ENCODE data around the gene HSBP1. TPM values are rescaled to one million over a fixed set of nuclear protein-coding genes. Genes with fewer than 3 reads are reported as not detected.

Gene HSBP1
- total and polyA plus RNA-seq, 9 of the 15 experiments (the other 6 are each of a cell fraction or from before 2014, with no cell fraction given) = 84.9 to 677 (median 204) TPM

- peaks cover 56 to 60% of the 10 kb centered on the region in 2 experiments for H3K27me3 ChIP-seq (ENCODE audit: control insufficient read depth in 2 of 2, insufficient read depth in 2 of 2, low read length in 2 of 2)
- WGBS (ENCODE audit: insufficient coverage, low coverage, missing lambda C conversion rate) = 3% methylated on average over 4 of the region's 4 CpGs
- no peaks in the 10 kb centered on the region for H3K9me1 ChIP-seq (ENCODE audit: control insufficient read depth, insufficient read depth, low read length)
- in situ Hi-C loops (cut with MboI) = no loop called here
- no TSS peak for BruUV-seq (replicated peaks)
- no peaks in the 10 kb centered on the region; a peak in 1 of 5 replicates for H3K4me1 ChIP-seq (replicated peaks in 1 of 2; ENCODE audit: control insufficient read depth in 2 of 2, insufficient read depth in 2 of 2, low read length in 2 of 2)
- H2AFZ ChIP-seq (ENCODE audit: low read depth, low read length) = peak overlapping the region; percentile 19; the same call in 1 of the 2 replicates
- no peak overlapping the region for H3K9ac ChIP-seq (ENCODE audit: insufficient read depth in 1 of 2, low read depth in 2 of 2, low read length in 2 of 2)
- ChIA-PET CTCF (ENCODE audit: low intra/inter-chr PET ratio) (no interaction called here), POLR2A (interaction anchor here (0.6 to 1.2 kb wide), 3 partner anchors 15 to 75 kb away, joined by 3 to 4 read pairs (median 3); no protein-coding TSS in a partner anchor)
- no peak for TF ChIP-seq RUNX1 (IDR thresholded peaks at IDR 0.05; ENCODE audit: low read depth)
- ATAC-seq (no peak), DNase-seq (ENCODE audit: extremely low read depth in 1 of 4, low spot score in 3 of 4) (no peak), FAIRE-seq (no peak)
- intact Hi-C loops (cut with micrococcal nuclease) = no loop called here
- H4K20me1 ChIP-seq (replicated peaks; ENCODE audit: control insufficient read depth, insufficient read depth, low read length) = no peaks in the 10 kb centered on the region; the same call in 1 of the 2 replicates
- H3K4me3 ChIP-seq = no peak overlapping the region
- no peaks in the 10 kb centered on the region for H3K9me3 ChIP-seq (replicated peaks; ENCODE audit: control insufficient read depth, insufficient read depth, low read depth, low read length)
- no peak overlapping the region for H3K27ac ChIP-seq (ENCODE audit: extremely low read depth, low read depth, low read length)
- H3K4me2 ChIP-seq (ENCODE audit: insufficient read depth, low read length) = no peak overlapping the region
- no peaks in the 10 kb centered on the region for H3K36me3 ChIP-seq (ENCODE audit: control insufficient read depth, insufficient read depth, low read length)
- H3K79me2 ChIP-seq (ENCODE audit: control insufficient read depth, insufficient read depth, low read length) = no peaks in the 10 kb centered on the region
Measured at GRCh38 chr16:83851473-83851872, 43.7 kb downstream of the HSBP1 start.

- no peaks in the 10 kb centered on the region for H3K36me3 ChIP-seq (ENCODE audit: control insufficient read depth, insufficient read depth, low read length)
- WGBS (ENCODE audit: insufficient coverage, low coverage, missing lambda C conversion rate) = 13% methylated on average over 11 of the region's 11 CpGs
- H3K4me2 ChIP-seq (ENCODE audit: insufficient read depth, low read length) = no peak overlapping the region
- no peak overlapping the region for H3K9ac ChIP-seq (ENCODE audit: insufficient read depth in 1 of 2, low read depth in 2 of 2, low read length in 2 of 2)
- H2AFZ ChIP-seq (ENCODE audit: low read depth, low read length) = no peak overlapping the region
- intact Hi-C loops (cut with micrococcal nuclease) (no loop called here), in situ Hi-C loops (cut with MboI) (no loop called here)
- no peaks in the 10 kb centered on the region; the same call in 1 of the 2 replicates for H4K20me1 ChIP-seq (replicated peaks; ENCODE audit: control insufficient read depth, insufficient read depth, low read length)
- CTCF ChIA-PET (ENCODE audit: low intra/inter-chr PET ratio) = no interaction called here
- DNase-seq (ENCODE audit: extremely low read depth in 1 of 4, low spot score in 3 of 4) (peak in 1 of 4 experiments; percentile 6), FAIRE-seq (no peak), ATAC-seq (no peak)
- BruUV-seq (replicated peaks) = no TSS peak
- TF ChIP-seq ZNF77 (CRISPR knock-in tag; IDR thresholded peaks at IDR 0.05) (no peak), MTA1 (IDR thresholded peaks at IDR 0.05; ENCODE audit: borderline replicate concordance) (no peak), POLR2A (conservative IDR thresholded peaks at IDR 0.05) (no peak), CREBBP (IDR thresholded peaks at IDR 0.05; ENCODE audit: low read depth, low read length) (no peak), CC2D1A (IDR thresholded peaks at IDR 0.05) (no peak), ZNF592 (IDR thresholded peaks at IDR 0.05) (no peak)
- H3K27ac ChIP-seq (ENCODE audit: extremely low read depth, low read depth, low read length) = no peak overlapping the region
- no peaks in the 10 kb centered on the region; a peak in 1 of 5 replicates for H3K4me1 ChIP-seq (replicated peaks in 1 of 2; ENCODE audit: control insufficient read depth in 2 of 2, insufficient read depth in 2 of 2, low read length in 2 of 2)
- H3K9me3 ChIP-seq (replicated peaks; ENCODE audit: control insufficient read depth, insufficient read depth, low read depth, low read length) = no peaks in the 10 kb centered on the region
- no peaks in the 10 kb centered on the region for H3K9me1 ChIP-seq (ENCODE audit: control insufficient read depth, insufficient read depth, low read length)
- POLR2A ChIA-PET = no interaction called here
- H3K79me2 ChIP-seq (ENCODE audit: control insufficient read depth, insufficient read depth, low read length) = no peaks in the 10 kb centered on the region
- peaks cover 53 to 57% of the 10 kb centered on the region in 2 experiments for H3K27me3 ChIP-seq (ENCODE audit: control insufficient read depth in 2 of 2, insufficient read depth in 2 of 2, low read length in 2 of 2)
- H3K4me3 ChIP-seq = no peak overlapping the region
Measured at GRCh38 chr16:83852774-83853173, 45.0 kb downstream of the HSBP1 start.

Data from K562 (cell line).